ENCODE data around the gene AXDND1.
A peak's percentile ranks its signal among the peaks of the same experiment; 100 is the strongest.
"Not testable (repeated sequence)": the region's sequence is repeated elsewhere in the genome, so short reads cannot be mapped to it uniquely, and the experiment has no call there.

Gene AXDND1

DNA sequence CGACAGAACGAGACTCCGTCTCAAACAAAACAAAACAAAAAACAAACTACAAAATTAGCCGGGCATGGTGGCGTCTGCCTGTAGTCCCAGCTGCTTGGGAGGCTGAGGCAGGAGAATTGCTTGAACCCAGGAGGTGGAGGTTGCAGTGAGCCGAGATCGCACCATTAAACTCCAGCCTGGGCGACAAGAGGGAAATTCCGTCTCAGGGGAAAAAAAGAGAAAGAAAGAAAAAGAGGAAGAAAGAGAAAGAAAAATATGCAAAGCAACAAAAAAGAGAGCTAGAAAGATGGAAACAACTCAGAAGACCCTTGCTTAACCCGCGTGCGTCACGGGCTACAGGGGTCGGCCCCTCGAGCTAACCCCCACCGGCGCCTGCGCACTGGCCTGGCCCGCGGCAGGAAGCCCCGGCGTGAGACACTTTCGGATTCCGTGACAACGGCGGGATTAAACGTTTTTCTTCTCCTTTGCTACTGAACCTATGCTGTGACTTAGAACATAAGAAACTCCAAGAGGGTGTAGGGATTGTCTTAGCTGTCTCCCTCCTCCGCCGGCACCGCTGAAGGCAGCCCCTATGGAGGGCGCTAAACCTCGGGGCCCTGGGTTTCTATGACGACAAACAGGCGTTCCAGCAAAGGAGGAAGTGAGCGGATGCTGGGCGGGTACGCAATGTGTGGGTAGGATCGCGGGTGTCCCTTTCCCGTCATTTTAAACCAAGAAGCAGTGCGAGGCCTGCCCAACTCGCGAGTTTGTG, at the start of gene AXDND1:
AXDND1 (plus strand) TSS at position 630 of the 751 bp plus-strand sequence. CDS start 539 bp downstream, outside the sequence.
- peak; percentile 88 for DNase-seq

DNA sequence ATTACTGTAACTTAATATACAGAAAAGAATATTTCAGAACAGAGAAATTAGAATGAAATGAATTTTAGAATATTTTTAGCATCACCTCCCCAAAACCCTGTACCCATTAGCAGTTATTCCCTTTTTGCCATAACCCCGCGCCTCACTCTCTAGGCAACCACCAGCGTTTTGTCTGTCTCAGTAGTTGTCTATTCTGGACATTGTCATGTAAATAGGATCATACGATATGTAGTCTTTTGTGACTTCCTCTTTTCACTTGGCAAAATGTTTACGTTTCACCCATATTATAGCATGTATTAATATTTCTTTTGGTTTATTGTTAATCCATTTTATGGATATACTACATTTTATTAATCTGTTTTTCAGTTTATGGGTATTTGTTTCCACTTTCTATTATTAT, 47.3 kb upstream of the AXDND1 start:
- no peak for DNase-seq

DNA sequence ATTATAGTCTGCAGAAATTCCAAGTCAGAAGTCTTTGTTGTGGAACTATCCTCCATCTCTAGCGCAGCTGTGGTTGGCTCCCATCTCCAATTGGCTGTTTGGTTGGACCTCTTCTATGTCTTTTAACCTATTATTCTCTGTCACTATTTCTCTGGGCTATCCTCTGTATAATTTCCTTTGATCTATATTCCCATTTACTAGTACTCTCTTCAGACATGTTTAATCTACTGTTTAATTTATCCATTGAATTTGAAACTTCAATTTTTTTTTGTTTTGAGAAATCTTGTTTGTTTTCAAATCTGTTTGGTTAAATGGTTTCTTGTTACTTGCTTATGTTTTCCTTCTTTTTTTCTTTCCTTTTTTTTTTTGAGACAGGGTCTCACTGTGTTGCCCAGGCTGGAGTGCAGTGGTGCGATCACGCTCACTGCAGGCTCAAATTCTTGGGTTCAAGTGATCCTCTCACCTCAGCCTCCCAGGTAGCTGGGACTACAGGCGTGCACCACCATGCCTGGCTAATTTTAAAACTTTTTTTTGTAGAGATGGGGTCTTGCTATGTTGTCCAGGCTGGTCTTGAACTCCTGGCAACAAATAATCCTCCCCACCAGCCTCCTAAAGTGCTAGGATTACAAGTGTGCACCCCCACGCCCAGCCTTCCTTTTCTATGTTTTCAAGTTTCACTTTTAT, 44.1 kb upstream of the AXDND1 start:
- DNase-seq, result no peak

DNA sequence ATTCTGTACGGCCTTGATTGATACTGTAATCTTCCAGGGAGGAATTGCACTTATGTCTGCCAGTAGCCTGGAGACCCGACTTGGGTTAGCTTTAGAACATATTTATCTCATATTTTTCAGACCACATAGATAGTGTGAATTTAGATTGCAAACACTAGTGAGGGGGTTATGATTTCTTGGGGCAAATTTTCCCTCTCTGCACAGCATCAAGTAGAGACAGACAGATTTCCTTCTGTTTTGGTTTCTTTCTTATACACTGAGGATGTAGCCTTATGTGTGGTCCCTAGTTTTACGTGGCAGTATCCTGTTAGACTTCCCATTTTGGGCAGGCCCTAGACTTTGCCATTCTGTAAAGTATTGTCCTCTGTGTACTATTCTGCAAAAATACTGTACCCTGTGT, 43.2 kb upstream of the AXDND1 start:
- DNase-seq, result no peak

DNA sequence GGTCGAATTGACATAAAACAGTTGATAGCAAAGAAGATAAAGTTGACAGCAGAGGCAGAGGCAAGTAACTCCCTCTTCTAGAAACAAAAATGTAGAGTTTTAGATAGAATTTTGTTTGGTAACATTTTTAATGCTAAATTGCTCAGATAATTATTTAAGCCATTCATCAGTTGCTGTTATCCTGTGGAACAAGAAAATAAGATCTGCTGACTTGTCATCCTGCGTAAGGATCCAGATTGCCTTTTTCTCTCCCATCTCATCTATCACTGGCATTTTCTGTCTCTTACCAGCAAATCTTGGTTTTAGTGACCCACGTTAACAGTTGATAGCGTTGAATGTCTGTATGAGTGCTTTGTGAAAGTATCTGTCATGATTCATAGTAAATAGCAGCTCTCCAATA, 42.3 kb upstream of the AXDND1 start:
- no peak for DNase-seq

GRCh38 chr1:179325836-179326235, 39.9 kb upstream of the AXDND1 start:
- DNase-seq, result no peak

GRCh38 chr1:179326746-179327145, 39.0 kb upstream of the AXDND1 start:
- no peak for DNase-seq

DNA sequence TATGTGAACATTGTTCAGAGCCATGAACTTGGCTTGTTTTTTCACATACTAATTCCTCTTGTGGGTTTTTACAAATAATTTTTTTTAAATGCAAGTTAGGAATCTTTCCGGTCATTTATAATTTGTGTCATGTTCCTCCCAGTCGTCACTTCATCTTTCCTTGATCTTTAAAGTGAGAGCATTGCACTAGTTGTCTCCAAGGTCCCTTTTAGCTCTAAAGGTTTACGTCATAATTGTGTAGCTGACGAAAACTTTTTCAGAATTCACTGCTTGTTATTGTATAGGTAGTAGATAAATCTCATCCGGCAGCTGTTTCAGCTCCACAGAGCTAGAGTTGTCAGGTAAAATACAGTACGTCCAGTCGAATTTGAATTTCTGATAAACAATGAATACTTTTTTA, 38.6 kb upstream of the AXDND1 start:
- no peak for DNase-seq

GRCh38 chr1:179327679-179328078, 38.1 kb upstream of the AXDND1 start:
- DNase-seq, result no peak

GRCh38 chr1:179329862-179330261, 35.9 kb upstream of the AXDND1 start:
- no peak for DNase-seq

- no peak for DNase-seq
Measured at GRCh38 chr1:179334440-179334839, 31.3 kb upstream of the AXDND1 start.

- DNase-seq, result no peak
Measured at GRCh38 chr1:179337288-179337687, 28.5 kb upstream of the AXDND1 start.

DNA sequence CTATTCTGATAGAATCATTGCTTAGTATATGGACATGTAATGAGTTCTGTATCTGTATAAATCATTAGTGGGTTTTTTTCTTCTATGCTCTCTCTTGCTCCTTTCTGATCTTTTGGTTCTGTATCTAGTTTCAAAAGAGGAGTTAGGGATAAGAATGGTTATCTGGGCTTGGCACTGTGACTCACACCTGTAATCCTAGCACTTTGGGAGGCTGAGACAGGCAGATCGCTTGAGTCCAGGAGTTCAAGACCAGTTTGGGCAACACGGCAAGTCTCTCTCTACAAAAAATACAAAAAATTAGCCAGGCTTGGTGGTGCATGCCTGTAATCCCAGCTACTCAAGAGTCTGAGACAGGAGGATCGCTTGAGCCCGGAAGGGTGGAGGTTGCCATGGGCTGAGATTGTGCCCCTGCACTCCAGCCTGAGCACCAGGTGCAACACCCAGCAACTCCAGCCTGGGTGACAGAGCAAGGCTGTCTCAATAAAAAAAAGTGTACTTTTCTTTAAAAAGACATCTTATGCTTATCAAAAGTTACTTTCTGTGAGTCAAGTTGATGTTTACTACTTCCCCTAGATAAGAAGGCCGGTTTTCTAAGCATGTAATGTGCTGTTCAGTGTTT, 27.7 kb upstream of the AXDND1 start:
- no peak for DNase-seq

- DNase-seq, result no peak
Measured at GRCh38 chr1:179340918-179341317, 24.9 kb upstream of the AXDND1 start.

GRCh38 chr1:179341943-179342547, 23.7 kb upstream of the AXDND1 start:
- no peak for DNase-seq

- DNase-seq, result no peak
Measured at GRCh38 chr1:179342740-179343404, 22.9 kb upstream of the AXDND1 start.

GRCh38 chr1:179351281-179351680, 14.5 kb upstream of the AXDND1 start:
- no peak for DNase-seq

DNA sequence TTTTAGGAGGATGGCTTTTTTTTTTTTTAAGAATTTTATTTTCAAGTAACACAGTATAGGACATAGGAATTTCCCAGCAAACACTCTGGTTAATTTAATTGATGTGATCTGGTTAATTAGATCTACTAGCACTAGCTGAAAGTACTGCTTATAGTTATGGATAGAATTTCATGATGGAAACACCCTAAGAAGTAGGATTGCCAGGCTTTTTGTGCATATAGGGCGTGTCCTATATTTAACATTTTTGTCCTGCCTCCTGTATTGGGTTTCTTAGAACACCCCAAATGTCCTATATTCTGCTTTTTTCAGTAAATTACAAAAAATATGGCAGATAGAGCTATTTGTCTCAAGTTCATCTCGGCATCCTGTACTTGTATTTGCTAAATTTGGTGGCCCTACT, 13.5 kb upstream of the AXDND1 start:
- no peak for DNase-seq

GRCh38 chr1:179353546-179353945, 12.2 kb upstream of the AXDND1 start:
- no peak for DNase-seq

- not testable (repeated sequence) for DNase-seq
Measured at GRCh38 chr1:179361631-179362030, 4.1 kb upstream of the AXDND1 start.

GRCh38 chr1:179366093-179366800, 476 bp downstream of the AXDND1 start:
- DNase-seq, result no peak

GRCh38 chr1:179369751-179370341, 4.1 kb downstream of the AXDND1 start:
- peak; percentile 45 for DNase-seq
